Measurements from ENCODE around the gene RNF43.
A peak's percentile ranks its signal among the peaks of the same experiment; 100 is the strongest.

RNF43 gene

DNA sequence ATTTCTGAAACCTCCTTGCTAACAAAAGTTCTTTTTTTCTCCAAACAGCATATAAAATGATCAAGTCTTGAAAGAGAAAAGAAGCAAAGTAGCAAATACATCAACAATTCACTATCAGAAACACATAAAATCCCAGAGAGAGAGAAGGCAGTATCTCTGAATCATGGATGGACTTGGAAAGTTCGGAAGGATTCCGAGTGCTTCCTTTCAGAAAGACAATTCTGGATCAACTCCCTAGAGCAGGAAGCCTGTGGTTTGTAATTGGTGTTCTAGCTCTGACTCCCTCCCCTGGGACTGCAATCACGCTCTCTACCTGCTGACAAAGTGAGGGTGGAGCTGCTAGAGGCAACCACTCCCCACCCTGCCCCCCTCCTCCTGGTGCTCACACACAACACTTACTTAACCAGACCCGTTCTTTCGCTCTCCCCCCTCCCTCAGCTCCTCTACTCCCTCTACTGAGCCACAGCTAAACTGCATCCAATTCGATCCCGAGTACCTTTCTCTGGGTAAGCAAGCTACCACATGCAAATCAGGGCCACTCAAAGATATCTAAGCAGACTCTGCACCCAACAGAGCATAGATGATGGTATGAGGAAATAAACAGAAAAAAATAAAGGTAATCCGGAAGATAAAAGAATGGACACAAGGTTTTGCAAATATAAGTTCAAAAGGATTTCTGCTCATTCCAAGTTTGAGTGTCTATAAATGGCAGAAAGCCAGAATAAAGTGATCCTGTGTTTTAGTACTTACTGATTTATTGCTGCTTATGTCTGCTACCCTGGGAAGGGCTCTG lies at the start of gene RNF43:
Gene RNF43 (minus strand): TSS at position 235 of the 793 bp plus-strand sequence. CDS start 1,957 bp downstream, outside the sequence.
- peak; percentile 99 for DNase-seq (ENCODE audit: low read depth, low spot score)

DNA sequence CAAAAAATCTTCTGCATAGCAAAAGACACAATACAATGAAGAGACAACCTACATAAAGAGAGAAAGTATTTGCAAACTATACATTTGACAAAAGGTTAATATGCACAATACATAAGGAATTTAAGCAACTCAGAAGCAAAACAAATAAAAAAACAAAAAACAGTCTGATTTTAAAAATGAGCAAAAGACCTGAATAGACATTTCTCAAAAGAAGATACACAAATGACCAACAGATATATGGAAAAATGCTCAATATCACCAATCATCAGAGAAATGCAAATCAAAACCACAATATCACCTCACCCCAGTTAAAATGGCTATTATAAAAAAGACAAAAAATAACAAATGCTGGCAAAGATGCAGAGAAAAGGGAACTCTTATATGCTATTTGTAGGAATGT lies 38.2 kb upstream of the RNF43 start:
- DNase-seq (ENCODE audit: low read depth, low spot score), result no peak

DNA sequence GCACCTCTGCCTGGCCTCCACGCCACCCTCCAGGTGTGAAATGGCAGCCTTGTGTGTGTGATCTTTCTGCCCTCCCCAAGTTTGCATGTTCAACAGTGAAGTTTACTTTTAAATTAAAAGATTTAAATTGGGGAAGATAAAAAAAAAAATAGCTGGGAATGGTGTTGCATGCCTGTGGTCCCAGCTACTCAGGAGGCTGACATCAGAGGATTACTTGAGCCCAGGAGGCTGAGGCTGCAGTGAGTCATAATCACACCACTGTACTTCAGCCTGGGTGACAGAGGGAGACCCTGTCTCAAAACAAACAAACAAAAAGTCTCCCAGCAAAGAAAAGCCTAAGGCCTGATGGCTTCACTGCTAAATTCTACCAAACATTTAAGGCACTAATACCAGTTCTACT lies 35.4 kb upstream of the RNF43 start:
- DNase-seq (ENCODE audit: low read depth, low spot score), result peak; percentile 20

DNA sequence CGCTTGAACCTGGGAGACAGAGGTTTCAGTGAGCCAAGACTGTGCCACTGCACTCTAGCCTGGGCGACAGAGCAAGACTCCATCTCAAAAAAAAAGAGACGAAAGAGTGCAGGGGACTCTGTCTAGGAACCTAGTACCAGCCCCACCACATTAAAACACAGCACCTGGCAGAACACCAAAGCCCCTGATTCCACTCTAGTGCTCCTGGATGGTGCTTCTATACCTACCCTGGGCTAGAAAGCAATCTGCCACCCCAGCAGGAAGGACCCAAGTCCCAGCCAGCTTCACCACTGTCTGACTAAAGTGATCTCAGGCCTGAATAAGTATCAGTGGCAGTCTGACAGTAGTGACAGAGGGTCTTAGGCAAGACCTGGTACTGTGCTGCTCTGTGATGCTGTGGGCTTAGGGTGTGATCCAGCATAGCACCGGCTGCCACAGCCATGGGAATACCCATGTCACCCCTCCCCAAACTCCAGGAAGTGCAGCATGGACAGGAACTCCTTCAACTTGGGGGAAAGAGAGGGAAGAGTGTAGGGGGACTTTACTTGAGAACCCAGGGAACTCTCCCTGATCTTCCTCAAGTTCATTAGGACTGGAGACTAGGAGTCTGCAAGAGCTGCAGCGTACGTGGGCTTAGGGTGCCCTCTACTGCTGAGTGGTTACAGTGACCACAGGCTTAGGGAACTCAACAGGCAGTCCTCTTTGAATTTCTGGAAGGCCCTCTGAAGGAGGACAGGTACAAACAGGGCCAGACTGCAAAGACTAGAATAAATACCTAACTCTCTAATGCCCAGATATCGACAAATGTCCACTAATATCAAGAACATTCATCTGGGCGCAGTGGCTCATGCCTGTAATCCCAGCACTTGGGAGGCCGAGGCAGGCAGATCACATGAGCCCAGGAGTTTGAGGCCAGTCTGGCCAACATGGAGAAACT lies 30.0 kb upstream of the RNF43 start:
- peak; percentile 91 for DNase-seq (ENCODE audit: low read depth, low spot score)

DNA sequence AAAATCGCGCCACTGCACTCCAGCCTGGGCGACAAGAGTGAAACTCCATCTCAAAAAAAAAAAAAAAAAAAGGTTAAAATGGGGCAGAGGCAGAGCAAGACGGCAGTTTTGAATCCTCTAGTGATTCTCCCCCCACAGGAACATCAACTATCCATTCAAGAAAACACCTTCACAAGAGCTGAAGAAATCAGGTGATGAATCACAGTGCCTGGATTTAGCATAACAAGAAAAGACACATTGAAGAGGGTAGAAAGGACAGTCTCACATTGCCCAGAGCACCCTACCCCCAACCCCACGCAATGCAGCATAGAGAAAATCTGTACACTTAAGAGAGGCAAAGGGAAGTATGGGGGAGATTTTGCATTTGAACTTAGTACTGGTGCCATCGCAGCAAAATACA lies 28.8 kb upstream of the RNF43 start:
- DNase-seq (ENCODE audit: low read depth, low spot score), result no peak

DNA sequence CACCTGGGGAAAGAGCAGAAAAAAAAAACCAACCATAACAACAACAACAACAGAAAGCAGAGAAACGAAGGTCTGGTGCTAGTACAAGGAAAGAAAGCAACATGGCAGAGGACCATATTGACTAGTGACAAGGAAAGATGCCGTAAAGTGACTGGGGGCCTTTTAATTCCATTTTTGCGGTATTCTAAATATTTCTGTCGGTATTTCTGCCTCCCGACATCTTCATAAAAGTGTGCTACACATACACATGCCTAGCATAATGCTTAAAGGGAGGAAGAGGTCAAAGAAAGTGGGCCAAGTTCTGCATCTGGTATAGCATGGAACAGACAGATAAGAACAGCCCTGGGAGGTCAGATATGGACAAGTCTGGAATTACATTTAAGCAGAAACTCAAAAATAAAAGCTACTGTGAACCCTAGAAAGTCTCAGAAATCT lies 19.5 kb upstream of the RNF43 start:
- no peak for DNase-seq (ENCODE audit: low read depth, low spot score)

DNA sequence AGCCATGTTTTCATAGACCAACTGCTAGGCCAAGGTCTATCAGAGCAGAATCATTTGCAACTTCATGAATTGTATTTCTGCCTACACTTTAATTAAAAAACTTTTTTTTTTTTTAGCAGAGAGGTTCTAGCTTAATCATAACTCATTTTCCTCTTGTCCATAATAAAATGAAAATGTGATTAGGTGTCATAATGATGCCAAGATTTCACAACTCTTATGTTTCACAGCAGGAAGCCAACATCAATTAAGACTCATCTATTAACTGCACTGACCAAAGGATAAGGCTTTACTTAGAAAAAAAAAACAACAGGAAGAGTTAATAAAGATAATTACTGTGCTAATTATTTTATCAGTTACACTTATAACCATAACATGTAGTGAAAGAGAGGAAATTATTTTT lies 18.9 kb upstream of the RNF43 start:
- no peak for DNase-seq (ENCODE audit: low read depth, low spot score)

DNA sequence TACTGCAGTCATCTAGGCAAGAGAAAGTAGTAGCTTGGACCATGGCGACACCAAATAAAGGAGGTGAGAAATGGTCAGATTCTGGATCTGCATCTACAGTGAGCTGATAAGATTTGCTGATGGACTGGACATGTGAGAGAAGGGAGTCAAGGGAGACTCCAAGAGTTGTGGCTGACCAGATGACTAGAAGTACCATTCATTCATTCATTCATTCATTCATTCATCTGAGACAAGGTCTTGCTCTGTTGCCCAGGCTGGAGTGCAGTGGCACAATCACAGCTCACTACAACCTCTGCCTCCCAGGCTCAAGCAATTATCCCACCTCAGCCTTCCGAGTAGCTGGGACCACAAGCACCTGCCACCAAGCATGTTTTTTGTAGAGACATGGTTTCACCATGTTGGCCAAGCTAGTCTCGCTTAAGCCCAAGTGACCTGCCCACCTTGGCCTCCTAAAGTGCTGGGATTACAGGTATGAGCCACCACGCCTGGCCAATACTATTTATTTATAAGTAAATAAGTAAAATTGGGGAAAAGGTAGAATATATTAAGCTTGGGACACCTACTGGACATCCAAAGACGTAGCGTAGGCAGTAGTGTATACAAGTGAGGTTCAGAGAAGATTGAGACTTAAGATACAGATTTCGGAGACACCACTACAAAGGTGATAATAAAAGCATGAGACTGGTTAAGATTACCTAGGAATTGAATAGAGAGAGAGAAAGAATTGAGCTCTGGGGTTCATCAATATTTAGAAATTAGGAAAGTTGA lies 15.7 kb upstream of the RNF43 start:
- no peak for DNase-seq (ENCODE audit: low read depth, low spot score)

DNA sequence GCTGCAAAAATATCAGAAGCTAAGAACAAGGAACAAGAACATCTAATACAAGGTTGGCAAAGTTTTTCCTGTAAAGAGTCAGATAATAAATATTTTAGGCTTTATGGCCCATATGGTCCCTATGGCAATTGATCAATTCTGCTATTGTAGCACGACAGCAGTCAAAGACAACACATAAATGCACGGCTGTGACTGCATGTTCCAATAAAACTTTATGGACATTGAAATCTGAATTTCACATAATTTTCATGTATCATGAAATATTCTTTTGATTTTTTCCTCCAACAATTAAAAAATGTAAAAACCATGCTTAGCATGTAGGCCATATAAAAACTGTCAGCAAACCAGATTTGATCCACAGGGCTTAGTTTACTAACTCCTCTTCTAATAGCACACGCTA lies 10.5 kb upstream of the RNF43 start:
- DNase-seq (ENCODE audit: low read depth, low spot score), result no peak

DNA sequence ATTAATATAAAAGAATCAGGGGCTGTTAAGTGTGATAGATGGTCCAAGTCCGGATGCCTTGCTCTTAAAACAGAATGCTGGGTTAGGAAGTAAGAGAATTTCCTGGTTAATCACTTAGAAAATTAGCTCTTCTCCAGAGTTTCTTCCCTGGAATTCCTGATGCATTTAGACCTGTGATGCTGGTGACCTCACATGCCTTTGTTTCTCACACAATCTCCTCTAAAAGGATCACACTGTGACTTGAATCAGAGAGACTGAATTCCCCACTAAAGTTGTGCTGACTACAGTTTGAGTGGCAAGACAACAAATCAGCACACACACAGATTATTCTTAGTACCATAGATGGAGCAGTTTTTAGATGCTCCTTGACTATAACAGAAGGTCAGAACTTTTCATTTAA lies 4.4 kb upstream of the RNF43 start:
- no peak for DNase-seq (ENCODE audit: low read depth, low spot score)

DNA sequence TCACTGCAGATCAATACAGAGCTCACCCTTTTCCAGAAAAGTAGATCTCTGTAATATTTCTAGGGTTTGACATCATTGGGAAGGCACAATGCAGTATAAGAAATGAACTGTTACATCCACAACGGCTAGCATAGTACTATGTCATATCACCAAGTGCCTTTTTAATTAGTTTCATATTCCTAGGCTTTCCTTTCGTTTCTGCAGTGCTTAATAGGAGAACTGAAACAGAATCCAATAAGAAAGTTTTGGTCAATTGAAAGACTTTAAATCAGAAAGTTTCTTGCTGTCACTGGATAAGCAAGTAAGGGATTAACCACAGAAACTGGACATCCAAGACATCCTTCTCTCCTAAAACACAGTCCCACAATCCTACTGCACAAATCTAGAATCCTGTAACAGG lies 3.5 kb upstream of the RNF43 start:
- no peak for DNase-seq (ENCODE audit: low read depth, low spot score)

DNA sequence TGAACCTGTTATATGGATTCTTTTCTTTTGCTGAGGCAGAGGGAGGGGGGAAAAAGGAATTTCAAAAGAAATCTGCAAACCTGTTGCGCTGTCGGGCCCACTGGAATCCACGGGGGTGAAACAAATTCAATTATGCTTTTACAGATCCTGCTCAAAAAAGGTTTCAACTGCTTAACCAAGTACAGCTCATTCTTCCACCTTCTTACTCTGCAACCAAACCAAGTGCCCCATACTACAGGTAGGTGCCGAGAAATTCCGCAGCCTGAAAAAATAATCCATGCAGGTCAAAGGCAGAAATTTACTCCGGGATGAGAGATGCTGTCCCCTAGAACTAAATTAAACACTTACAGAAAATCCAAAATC lies 416 bp downstream of the RNF43 start:
- DNase-seq (ENCODE audit: low read depth, low spot score), result no peak

DNA sequence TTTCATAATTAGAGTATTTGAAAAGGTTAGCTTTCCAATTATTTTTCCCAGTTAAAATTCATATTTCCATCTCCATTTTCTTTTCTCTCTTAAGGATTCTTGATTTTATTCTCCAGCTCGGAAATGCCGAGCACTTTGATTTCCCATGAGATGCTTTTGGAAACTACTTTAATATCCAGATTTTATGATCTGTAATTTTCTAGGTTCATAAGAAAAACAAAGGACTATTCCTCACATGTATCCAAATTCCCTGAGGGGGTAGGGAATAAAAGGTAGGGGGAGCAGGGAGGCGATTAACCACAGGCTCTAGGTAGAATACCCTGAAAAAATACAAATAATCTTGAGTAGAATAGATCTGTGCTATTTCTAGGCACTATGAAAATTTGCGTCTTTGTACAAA lies 938 bp downstream of the RNF43 start:
- no peak for DNase-seq (ENCODE audit: low read depth, low spot score)

DNA sequence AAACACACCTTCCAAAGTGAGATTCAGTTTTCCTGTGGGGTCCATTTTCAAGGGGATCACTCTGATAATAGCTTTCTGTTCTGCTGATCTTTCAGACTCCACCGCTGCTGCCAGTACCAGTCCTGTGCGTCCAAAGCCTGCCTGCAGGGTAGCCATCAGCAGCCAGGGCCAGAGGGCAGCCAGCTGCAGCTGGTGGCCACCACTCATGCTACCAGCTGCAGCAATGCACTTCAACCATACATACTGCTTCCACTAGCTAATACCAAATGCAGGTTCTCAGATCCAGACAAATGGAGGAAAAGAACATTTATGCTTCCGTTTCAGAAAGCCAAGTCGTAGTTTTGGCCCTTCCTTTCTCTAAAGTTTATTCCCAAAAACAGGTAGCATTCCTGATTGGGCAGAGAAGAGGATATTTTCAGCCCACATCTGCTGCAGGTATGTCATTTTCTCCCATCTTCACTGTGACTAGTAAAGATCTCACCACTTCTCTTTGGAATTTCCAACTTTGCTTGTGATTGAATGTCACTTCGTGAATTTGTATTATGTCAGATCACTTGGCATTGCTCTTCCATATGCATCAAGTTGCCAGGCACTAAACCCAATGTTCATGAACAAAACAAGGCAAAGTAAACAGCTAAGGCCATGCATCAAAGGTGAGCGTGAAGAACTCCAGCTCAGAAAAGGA lies 1.8 kb downstream of the RNF43 start:
- DNase-seq (ENCODE audit: low read depth, low spot score), result peak; percentile 81

DNA sequence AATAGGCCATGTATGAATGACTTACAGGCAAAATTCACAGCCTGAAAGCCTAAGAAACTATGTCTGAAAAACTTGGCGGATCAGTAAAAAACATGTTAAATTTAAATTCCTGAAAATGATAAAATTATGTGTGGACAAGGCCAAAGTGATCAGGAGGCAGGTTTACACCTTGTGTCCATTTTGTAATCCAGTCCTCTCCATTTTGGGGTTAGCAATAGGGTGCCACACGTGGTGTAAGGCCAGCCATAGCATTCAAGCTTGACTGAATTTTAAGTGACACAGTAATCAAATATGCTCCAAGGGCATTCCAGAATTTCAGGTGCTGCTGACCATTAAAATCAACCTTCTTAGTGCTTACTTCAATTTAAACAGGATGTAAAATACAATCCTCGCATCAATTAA lies 2.7 kb downstream of the RNF43 start:
- DNase-seq (ENCODE audit: low read depth, low spot score), result no peak

DNA sequence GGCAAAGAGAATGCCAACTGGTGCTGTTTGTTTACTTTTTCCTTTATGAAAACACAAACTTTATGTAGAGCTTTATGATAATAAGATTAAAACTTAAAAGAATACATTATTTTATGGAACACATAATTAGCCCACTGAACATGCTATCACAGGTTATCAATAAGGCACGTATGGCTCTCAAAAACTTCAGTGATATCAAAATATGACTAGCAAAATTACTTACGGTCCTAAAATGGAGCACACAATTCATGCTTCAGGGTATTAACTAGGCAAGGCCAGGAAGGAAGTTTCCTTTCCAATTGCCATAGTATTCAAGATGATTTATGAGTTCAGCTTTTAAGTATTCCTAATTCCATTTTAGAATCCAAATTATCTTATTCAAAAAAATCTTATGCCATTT lies 3.6 kb downstream of the RNF43 start:
- no peak for DNase-seq (ENCODE audit: low read depth, low spot score)

DNA sequence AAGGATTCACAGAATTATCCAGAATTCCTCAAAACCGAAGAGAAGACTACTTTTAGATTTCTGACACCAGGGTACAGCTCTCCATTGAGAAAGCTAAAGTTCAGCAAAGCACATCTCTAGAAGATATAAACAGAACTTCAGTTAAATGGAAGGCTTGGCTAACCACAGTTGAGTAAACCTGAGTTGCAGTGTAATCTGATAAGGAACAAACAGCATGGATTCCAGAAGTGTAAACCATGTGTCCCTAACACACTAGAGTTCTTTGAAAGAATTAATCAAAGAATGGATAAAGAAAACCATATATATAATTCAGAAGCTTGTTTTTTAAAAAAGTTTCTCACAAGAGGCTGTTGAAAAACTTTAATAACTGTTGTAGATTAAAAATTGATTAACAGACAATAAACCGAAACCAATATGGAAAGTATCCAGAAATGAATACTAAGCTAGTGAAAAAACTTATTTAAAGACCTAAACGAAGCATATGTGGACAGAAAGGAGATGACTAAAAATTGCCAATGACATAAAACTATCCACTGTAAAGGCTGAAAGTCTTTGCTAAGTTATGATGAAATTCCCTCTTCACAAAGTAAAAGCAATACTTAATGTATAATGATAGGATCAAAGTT lies 4.3 kb downstream of the RNF43 start:
- no peak for DNase-seq (ENCODE audit: low read depth, low spot score)

DNA sequence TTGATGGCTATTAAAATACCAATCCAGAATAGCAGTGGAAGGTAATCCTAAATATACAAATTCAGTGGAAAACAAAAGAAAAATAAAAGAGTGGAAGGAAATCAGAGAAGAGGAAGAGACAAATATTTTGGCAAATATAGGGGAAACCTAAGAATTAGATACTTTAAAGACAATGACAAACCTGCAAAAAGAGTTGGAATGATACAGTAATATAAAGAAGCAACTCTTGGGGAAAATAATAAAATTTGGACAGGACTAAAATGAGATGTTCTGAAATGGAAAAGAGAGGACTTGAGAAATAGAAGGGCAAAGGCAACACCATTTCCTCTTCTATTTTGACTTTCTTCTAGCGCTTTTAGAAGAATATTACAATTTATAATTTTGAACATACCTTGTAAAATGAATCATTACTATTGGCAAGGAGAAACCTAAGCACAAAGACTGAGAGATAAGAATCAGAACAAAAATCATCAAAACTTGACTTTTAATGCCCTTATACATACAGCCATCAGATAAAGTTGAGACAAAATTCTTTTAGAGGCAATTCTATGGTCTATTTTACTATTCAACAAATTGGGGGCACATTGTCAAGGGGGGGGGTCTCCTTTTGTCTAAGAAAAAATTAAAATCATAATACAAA lies 5.2 kb downstream of the RNF43 start:
- no peak for DNase-seq (ENCODE audit: low read depth, low spot score)

DNA sequence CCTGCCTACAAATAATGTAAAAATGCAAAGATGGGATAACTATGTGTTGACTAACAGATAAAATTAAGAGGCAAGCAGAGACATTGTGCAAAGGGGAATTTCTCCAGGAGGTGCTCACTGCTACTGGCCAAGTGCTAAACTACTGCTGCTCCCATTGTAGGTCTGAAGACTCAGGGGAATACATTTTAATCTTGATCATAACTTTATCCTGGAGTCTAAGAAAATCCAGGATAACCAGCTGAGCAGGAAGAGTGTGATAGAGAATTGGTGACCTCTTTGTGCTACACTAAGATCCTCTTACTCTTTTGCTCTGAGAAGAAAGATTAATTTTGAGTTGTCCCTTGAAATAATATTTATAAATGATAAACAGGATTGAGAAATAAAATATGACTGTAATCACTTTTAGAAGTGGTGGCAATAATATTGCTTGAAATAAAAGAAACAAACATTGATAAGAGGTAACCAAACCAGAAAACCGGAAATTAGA lies 5.9 kb downstream of the RNF43 start:
- DNase-seq (ENCODE audit: low read depth, low spot score), result no peak

DNA sequence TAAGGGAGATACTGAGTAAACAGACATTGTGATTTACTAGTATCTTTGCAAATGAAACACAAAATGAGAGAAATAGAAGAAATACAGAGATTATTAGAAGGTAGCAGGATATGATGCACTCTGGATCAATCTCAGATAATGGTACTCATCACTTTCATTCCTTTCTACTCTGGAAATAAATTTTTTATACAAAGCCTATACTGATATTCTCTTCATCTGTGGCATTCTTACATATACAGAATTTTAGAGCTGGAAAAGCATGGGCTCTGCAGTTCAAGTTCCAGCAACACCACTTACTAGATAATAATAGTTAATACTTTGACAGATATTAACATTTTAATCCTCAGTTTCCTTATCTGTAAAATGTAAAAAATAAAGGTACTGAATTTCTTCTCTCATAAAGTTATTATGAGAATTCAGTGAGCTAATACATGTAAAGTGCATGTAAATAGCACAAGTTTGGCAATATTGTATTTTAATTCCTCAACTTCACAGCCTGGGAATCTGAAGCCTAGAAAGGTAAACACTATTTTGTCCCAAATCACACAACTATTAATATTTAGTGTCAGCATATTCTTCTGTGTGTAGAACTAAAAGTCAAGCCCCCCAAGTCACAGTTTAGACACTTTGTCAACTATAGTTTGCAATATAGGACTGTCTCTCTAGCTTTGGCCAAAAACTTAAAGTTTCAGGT lies 6.5 kb downstream of the RNF43 start:
- no peak for DNase-seq (ENCODE audit: low read depth, low spot score)

Measured in ELF-1 (cell line).